Measurements from ENCODE around the gene GLRX2.
A peak's percentile ranks its signal among the peaks of the same experiment; 100 is the strongest.
"Not testable (repeated sequence)": the region's sequence is repeated elsewhere in the genome, so short reads cannot be mapped to it uniquely, and the experiment has no call there.

Gene GLRX2

DNA sequence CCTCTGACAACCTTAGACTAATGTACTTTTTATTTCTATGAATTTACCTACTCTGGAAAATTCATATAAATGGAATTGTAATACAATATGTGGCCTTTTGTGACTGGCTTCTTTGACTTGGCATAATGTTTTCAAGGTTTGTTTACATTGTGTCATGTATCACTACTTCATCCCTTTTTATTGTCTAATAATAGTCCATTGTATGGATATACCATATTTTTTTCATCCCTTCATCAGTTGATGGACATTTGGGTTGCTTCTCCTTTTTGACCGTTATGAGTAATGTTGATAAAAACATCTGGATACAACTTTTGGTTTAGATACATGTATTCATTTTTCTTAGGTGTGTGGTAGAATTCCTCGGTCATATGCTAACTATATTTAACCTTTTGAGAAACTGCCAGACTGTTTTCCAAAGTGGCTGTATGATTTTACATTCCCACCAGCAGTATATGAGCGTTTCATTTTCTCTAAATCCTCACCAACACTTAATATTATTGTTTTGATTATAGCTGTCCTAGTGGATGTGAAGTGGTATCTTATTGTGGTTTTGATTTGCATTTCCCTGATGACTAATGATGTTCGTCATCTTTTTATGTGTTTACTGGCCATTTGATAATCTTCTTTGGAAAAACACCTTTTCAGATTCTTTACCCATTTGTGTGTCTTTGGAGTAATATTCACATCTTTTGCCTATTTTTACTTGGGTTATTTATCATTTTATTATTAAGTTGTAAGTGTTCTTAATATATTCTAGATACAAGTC lies 42.3 kb downstream of the GLRX2 start:
- no peak for DNase-seq

DNA sequence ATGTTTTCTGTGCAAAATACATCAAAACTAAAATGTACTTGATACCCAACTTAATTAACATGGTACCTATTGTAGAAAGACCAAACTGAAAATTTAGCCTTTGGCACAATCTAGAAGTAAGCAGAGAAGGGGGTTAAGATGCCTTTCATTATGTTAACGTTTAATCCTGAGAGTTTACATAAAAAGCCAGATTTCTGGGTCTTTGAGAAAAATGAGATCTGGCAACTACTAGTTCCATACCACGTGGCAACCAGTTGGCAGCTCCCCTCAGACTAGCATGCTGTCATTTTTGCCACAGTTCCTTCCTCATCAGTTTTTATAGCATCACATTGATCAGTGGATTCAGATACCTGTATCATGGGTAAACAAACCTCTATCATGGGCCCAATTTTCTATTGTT lies 44.3 kb downstream of the GLRX2 start:
- no peak for DNase-seq

DNA sequence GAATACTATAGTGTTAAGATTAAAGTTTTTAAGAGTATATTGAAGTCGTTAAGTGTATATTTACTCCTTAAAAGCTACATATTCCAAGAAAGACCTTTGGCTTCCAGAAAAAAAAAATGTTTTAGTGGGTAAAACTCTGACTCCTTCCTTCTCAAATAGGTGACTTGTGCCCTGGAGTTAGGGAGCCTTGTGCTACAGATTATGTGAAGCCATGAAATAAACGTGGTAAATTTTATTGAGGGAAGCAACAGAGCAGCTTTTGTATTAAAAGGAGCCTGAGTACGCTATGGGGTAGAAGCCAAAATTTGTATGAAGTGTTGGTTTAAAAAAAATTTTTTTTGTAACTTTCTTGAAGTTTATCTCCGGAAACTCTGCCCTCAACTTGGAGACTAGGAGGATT lies 44.8 kb downstream of the GLRX2 start:
- DNase-seq: no peak

DNA sequence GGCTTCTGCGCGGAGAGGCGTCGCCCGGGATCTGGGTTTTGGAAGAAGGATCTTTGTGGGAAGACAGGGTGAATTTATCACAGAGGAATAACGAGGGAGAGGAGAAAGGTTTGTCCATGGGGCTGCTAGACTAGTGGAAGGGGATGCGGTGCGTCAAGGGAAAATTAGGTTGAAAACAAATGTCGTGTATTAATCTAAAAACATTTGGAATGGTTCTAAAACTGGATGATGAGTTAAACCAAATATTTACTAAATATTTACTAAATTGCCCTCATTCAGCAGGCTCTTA lies 45.2 kb downstream of the GLRX2 start:
- no peak for DNase-seq

DNA sequence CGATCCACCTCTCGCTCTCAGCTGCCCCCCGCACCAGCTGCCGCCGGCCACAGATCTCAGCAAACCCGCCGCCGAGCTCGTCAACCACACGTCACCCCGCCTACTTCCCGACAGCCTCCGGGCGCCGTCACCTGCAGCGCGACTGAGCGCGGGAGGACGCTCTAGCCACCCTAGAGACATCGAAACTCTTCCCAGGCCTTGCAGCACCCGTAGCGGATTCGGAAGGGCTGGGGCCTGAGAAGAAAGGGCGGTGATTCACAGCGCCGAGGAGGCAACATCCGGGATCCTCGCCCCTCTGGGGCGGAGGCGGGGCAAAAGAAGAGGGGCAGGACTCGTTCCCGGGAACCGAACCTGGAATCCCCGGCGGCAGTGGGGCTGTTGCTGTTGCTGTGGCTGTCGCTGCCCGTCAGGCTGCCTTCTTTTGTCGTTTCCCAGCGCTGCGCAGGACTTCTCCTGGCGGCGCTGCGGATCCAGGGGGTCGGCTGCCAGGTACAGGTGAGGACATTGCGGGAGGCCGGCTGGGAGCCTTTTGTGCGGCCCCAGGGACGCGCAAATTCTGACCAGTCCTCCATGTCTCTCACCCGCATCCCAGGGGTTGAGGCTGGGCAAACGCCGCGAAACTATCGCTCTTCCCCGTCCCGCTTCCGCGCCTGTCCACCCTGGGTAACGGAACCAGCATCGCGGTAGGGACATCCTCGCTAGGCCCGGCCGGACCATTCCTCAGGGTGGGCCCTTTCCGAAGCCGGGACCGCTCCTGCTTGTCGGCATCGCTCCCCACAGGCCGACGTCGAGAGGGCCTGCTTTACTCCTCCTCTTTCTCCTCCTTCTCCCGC lies 45.7 kb downstream of the GLRX2 start, which contains the start of the genes RO60 and UCHL5:
Gene RO60 (plus strand): TSS at position 331 of the 833 bp plus-strand sequence. CDS start 9,443 bp downstream, outside the sequence.
Gene UCHL5 (minus strand): TSS at position 79 of the 833 bp plus-strand sequence. CDS start 100 bp downstream, outside the sequence.
- DNase-seq: peak; percentile 93

DNA sequence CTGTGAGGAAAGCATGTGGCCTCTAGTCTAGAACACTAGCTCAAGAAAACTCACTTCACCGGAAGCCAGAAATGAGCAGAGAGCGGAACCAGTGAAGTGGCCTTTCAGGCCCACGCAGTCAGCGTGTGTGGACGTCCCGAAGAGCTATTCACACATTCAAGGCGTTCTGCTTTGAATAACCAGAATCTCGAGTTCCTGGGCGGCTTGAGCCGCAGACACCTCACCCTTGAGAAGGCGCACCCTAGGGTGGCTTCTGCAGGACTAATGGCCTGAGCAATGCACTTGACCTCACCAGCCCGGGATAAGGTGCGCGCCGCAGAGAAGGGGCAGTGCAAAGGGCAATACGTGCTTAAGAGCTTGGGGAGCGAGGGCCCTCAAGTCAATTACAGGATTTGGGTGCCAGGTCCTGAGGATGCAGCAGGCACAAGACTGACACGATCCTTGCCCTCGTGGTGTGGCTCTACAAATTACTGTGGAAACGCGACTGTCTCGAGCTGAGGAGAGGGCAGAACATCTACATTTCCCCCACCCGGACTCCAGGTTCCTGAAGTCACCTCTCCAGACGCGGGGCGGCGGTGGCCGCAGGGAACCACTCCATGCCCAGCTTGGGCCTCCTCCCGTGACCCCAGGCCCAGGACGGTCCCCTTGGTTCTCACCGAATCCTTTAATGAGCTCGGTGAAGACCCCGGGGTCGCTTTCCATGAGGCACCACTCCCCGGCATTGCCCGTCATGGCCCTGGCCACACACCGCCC lies 46.5 kb downstream of the GLRX2 start:
- peak; percentile 48 for DNase-seq

DNA sequence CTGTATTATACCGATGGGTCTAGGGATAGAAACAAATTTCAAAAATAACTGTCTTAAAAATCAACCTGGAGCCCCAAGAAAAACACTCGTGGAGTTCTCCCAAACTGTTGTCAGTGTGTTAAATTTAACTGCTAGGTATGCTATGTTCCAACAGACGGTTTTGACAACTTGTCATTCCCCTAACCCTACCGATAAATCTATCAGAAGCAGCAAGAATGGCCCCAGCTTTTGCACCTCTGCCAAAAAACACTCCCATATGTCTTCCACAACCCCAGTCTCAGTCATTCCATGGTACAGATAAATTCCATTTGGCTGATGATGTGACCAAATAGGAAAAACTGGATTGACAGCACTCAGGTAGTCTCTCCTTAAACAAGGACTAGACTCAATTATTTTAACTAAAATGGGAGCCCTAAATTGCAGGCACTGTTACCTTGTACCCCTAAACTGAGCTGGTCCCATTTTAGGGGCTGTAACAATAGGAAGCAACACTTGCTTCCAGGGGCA lies 51.0 kb downstream of the GLRX2 start:
- DNase-seq: no peak

DNA sequence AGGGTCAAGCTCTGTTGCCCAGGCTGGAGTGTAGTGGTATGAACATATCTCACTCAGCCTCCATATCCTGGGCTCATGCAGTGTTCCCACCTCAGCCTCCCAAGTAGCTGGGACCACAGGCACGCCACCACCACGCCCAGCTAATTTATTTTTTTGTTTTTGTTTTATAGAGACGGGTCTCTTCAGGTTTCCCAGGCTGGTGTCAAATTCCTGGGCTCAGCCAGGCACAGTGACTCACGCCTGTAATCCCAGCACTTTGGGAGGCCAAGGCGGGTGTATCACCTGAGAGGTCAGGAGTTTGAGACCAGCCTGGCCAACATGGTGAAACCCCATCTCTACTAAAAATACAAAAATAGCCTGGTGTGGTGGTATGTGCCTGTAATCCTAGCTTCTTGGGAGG lies 56.3 kb downstream of the GLRX2 start:
- DNase-seq: not testable (repeated sequence)
